HFF-Myc (cell line): ENCODE data around the gene LRRC8A.

Experiments
- DNase-seq: peaks from one replicate; pipeline ENCODE4 v3.0.0-alpha.2; 2011; ENCODE audit warnings: low read depth; ENCODE audit errors: extremely low read depth
- H3K4me3 ChIP-seq: replicated peaks from 2 replicates; pipeline ENCODE4 v1.5.1; 2011; ENCODE audit warnings: low read depth, mild to moderate bottlenecking, control low read depth, low read length
- CTCF ChIP-seq: IDR thresholded peaks from 2 replicates; pipeline ENCODE4 v1.5.1; 2012; ENCODE audit warnings: mild to moderate bottlenecking, low read depth, low read length, control low read depth; ENCODE audit errors: missing control alignments

LRRC8A gene

DNA sequence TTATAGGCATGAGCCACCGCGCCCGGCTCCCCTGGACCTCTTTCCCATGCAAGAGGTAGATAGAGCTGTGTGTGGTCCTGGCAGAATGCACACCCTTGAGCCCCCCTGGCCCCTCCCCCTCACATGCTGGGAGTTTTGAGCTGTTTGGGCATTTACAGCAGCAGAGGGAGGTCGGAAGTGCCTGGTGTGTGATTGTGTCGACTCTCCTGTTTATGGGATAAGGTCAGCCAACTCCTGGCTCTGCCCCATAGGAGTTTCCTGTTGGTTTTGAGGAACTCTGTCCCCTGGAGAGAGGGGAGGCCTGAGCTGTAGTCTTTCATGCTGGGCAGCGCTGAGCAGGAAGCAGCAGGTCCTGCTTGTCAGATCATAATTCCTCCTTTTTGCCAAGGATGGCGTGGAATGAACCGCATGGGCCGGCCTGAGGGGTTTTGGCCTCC, 6.0 kb downstream of the LRRC8A start:
- no peak for DNase-seq
- no peak for TF ChIP-seq CTCF
- no peak overlapping the region for H3K4me3 ChIP-seq

DNA sequence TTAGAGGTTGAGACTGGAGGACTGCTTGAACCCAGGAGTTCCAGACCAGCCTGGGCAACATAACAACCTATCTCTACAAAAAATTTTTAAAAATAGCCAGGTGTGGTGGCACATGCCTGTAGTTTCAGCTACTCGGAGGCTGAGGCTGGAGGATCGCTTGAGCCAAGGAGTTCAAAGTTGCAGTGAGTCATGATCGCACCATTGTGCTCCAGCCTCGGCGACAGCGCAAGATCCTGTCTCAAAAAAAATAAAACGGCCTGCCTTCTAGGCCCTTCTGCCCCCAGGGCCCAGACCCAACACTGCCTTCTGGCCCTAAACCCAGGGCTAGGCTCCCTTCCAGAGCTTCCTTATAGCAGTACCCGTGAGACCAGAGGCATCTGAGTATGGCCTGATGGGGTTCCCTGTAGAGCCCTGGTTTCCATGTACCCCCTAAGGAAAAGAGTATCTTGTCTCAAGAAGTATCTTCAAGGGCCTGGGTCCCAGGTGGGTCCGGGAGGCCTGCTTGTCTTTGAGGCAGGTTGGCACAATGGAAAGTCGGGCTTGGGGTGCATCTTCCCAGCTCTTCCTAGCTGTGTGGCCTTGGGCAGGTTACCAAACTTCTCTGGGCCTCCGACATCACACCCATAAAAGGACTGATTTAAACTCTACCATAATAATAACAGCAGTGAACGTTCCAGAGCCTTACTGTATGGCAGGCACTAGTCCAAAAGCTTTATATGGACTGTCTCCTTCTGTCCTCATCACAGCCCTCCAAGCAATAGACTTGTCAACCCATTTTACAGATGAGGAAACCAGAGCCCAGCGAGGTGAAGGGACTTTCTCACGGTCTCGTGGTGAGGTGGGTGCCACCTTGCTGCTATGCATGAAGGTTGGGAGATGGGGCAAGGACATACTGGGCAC, 9.6 kb downstream of the LRRC8A start:
- no peak for TF ChIP-seq CTCF
- DNase-seq: no peak
- no peak overlapping the region for H3K4me3 ChIP-seq

DNA sequence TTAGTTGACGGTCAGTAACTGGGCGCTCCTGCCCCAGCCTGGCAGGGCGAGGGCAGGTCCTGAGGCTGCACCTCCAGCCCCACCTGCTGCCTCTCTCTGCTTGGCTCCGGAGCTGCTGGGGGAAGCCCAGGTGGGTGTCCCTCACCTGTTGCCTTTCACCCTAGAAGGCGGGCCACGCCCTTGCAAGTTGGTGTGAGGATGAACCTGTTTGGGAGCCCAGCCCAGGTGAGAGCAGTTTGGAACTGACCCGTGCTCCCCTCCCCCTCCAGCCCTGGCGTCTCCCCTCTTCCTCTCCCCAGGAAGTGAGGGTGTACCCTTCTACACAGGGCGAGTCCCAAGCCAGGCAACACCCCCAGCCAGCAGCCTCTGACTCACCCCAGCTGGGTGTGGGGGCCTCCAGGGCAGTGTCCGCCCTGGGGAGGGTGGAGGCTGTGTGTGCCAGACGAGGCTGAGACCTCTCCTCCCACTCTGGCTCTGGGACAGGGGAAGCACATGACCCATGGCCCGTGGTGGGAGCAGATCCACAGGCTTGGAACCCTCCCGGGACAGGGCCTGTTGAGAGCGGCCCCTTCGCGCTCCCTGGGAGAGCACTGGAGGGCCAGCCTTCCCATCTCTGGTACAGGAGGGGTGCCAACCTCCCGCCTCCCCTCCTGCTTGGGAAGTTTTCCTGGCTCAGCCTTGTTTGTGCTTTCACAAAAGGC, 10.4 kb downstream of the LRRC8A start:
- DNase-seq: peak; percentile 52
- H3K4me3 ChIP-seq: 0 out of 2 replicates have a peak overlapping the region, but pooled peaks have one; percentile 4
- no peak for TF ChIP-seq CTCF

DNA sequence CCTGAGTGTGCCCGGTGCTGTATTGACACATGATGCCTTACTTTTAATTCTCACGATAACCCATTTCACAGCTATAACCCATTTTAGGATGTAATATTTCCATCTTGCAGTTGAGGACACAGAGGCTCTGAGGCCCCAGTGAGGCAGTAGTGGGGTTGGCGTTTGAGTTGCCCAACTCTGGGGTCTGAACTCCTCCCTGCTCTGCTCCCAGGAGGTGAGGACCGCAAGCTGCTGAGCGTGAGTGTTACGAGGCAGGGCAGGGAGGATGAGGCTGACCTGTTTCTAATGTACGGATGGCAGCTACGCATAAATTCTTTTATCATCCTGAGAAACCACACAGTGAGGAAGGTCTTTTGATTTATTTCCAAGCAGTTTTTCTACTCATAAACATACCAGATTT, 11.4 kb downstream of the LRRC8A start:
- TF ChIP-seq CTCF: no peak
- DNase-seq: no peak
- H3K4me3 ChIP-seq: no peak overlapping the region

- DNase-seq: no peak
- no peak for TF ChIP-seq CTCF
- no peak overlapping the region for H3K4me3 ChIP-seq
Observed at GRCh38 chr9:128894764-128895163, 12.8 kb downstream of the LRRC8A start.

GRCh38 chr9:128895556-128895955, 13.6 kb downstream of the LRRC8A start:
- DNase-seq: no peak
- no peak for TF ChIP-seq CTCF
- H3K4me3 ChIP-seq: no peak overlapping the region
